Glomerular visceral epithelial cell (primary cell): ENCODE measurements around the gene NUP214.
"Not testable (repeated sequence)": the region's sequence is repeated elsewhere in the genome, so short reads cannot be mapped to it uniquely, and the experiment has no call there.

Source experiments
- DNase-seq: peaks from one replicate; pipeline ENCODE4 v3.0.0-alpha.2; 2016; ENCODE audit errors: extremely low spot score

NUP214 gene

DNA sequence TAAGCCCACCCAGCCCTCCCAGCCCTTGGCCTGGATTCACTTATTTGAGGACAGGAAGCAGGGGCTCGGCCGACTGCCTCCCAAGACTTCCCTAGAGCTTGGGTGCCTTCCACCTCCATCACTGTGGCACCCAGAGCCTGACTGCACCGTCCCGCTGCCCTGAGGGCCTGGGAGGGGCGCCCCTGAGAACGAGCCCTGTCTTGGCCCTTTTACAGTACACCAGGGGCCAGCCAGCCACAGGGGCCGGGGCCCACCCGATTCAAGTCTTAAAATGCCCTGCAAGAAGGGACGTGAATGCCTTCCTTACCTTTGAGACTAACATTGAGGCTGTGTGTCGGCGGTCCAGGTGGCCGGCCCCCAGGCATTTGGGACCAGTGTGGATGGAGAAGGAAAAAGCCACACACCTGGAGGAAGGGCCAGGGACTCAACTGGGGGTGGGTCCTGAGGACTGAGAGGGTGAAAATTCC, 134.1 kb downstream of the NUP214 start:
- DNase-seq: no peak

DNA sequence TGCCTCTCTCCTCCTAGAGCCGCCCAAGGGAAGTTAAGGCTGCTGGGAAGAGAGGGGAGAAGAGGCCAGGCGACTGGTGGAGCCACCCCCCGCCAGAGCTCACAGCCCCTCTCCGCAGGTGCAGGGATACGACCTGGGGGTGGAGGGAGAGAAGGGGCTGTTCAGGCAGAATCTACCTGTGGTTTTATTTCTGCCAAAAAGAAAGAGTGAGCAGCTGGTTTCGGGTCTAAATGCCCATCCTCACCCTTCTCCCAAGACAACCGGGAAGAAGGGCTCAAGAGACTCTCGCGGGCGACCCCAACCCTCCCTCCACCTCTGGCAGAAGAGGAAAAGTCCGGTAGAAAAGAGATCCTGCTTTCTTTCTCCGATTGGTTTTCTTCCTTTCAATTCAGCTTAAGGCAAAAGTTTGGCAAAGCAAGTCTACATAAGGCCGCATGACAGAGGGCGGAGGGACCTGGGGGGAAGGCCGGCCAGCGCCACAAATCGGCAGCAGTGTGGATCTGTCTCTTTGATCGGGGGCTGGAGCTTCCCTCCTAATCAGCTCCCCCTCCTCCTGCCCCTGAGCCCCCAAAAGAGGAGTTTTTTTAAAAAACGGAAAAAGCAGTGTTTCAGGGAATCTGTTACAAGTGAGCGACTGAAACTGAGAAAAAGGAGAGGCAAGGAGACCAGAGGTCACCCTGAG, 134.7 kb downstream of the NUP214 start:
- no peak for DNase-seq

DNA sequence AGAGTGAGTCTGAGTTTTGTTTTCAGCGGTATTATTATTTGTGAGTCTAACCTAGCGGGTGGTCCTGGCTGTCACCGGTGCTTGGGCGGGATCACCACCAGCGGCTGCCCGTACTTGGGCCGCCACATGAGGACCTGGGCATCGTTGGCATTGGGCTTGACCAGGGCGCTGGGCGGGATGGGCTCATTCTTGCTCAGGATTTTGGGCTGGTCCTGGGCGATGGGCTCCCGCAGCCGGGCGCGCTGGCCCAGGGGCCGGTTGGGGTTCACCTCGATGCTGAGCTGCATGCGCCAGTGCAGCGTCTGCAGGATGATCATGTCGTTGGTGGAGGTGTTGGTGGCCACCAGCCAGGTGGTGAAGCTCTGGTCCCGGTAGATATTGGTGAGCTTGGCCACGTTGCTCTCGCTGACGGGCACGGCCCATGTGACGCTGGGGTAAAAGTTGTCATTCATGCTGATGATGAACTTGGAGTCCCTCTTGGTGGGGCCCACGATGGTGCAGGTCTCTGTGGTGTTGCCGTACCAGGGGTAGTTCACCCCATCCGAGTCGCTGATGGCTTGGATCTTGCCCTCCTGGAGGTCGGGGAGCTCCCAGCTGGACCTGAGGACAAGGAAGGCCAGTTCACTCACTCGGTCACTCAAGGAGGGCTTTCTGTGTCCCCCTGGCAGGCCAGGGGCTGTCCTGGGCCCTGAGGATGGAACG, 135.5 kb downstream of the NUP214 start:
- DNase-seq: no peak

DNA sequence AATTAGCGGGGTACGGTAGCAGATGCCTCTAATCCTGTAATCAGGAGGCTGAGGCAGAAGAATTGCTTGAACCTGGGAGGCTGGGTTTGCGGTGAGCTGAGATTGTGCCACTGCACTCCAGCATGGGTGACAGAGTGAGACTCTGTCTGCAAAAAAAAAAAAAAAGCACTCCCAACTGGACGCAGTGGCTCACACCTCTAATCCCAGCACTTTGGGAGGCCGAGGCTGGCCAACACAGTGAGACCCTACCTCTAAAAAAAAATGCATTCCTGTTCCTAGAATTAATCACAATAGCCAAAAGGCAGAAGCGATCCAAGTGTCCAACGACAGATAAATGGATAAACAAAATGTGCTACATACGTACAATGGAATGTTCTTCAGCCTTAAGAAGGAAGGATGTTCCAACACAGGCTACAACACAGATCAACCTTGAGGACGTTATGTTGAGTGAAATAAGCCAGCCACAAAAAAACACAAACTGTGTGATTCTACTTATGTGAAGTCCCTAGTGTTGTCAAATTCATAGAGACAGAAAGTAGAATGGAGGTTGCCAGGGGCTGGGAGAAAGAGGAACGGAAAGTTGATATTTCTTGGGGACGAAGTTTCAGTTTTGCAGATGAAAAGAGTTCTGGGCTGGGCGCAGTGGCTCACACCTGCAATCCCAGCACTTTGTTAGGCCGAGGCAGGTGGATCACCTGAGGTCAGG, 137.1 kb downstream of the NUP214 start:
- DNase-seq: no peak

DNA sequence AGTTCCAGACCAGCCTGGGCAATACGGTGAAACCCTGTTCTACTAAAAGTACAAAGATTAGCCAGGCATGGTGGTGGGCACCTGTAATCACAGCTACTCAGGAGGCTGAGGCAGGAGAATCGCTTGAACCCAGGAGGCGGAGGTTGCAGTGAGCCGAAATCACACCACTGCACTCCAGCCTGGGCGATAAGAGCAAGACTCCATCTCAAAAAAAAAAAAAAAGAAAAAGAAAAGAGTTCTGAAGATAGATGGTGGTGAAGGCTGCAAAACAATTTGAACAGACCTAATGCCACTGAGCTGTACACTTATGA, 137.6 kb downstream of the NUP214 start:
- DNase-seq: not testable (repeated sequence)

DNA sequence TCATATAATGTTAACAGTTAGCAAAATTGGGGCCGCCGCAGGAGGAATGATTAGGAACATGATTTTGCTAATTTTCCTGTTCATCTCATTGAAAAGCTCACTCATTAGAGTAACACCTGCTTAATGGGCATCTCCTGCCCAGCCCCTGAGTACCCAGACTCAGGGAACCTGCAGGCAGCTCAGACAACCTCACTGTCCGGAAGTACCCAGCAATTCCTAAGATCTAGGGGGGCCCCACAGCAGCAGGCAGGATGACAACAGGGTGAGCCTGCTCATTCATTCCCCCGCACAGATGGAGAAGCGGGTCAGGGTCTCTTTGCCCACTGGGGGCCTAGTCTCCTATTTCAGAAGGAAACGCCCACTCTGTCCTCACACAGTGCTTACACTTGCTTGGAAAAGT, 138.3 kb downstream of the NUP214 start:
- DNase-seq: no peak

DNA sequence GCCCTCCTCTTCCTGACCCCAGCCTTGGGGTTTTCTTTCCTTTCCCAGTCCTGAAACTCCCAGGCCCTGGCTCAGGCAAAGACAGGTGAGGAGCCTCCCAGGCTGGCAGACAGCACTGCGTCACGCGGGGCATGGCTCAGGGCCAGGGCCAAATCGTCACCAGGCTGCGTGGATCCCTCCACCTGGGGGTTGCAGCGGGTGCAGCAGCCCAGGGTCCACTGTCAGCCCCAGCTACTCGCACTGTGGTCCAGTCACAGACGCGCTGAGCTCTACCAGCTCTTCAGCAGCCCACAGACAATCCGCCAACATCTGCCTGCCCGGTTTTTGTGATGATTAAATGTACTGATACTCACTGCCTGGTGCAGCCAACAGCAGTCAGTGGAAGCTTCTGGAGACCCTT, 138.8 kb downstream of the NUP214 start:
- no peak for DNase-seq

DNA sequence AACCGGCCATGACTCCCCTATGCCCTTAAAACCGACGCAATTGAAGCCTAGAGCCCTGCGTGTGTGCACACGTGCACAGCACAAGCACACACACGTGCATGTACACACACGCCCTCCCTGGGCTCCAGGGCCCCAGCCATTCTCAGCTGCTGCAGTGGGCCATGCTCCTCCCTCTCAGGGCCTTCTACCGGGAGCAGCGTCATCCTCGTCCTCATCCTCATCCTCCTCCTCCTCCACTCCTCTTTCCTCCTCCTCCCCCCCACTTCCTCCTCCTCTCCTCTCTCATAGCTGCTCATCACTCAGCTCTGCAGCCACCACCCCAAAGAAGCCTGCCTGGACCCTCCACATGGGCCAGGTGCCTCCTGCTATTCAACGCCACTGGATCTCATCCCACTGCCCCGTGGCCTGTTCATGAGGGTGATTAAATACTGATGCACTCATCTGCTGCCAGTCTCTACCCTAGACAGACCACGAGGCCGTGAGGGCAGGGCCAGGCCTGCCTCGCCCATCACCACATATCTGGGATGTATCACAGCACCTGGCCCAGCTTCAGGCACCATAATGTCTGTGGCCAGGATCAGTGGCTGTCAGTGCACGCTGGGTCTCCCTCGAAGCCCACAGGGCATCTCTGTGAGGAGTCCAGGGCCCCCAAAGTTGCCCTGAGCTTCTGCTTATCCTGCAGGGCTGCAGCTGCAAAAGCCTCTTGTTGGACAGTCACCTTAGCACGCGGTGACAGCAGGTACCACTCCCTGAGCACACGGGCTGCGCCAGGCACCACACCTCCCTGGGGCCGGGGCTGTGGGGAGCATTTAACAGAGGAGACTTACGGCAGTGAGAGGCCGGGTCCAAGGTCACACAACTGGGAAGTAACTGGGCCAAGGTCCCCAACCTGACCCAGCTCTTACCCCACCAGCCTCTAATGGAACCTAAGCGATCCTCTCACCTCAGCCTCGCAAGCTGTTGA, 141.2 kb downstream of the NUP214 start:
- DNase-seq: no peak

DNA sequence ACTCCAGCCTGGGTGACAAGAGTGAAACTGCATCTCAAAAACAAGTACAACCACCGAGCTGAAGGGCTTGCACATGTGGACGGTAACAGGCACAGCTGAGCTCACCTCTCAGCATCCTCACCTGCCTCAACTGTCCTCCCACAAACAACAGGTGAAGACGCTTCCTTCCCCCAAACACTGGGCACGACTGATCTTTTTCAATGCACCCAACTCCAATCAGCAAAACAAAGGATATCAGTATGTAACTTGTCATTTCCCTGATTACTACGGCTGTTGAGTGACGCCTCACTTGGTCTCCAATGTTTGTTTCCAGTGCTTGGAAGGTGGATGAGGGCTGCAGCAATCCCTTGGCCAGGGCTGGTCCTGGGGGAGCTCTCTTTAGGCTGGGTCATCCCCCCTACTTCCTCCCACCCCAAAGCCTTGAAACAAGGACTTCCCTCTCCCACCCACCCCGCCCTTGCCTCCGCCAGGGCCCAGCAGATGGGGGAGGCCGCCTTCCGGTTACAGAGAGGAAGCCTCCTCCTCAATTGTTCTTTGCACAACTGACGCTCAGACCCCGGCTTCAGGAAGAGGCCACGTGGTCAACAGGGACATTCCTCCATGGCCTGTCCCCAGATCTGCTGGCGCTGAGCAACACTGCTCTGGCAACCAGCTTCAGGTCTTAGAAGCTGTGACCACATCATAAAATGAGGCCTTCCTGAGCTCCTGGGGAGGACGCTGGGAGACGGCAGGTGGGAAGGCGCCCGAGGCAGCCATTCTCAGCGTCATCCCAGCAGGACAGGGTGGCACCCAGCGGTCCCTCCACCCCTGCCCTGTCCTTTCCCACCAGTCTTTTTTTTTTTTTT, 145.0 kb downstream of the NUP214 start:
- DNase-seq: no peak

DNA sequence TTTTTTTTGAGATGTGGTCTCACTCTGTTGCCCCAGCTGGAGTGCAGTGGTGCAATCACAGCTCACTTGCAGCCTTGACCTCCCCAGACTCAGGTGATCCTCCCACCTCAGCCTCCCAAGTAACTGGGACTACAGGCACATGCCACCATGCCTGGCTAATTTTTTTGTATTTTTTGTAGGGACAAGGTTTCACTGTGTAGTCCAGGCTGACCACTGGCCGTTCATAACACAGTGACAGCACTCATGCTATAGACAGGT, 145.6 kb downstream of the NUP214 start:
- DNase-seq: not testable (repeated sequence)

DNA sequence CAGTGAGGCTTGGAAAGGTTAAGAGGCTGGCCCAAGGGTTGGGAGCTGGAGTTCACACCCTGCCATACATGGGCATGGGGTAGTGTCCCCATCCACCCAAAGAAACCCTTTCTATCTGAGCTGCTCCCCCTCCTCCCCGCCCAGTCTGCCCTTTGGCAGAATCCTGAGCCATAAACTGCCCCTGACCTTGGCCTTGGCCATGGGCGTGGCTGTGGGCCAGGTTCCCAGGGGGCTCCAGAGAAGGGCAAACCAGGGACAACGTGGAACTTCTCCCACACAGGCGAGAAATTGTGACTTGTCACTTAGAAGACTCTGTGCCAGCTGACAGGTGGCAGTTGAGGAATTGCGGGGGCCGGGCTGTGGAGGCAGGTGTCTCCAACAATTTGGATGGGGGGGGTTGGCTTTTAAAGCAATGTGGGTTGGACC, 146.1 kb downstream of the NUP214 start:
- DNase-seq: no peak

DNA sequence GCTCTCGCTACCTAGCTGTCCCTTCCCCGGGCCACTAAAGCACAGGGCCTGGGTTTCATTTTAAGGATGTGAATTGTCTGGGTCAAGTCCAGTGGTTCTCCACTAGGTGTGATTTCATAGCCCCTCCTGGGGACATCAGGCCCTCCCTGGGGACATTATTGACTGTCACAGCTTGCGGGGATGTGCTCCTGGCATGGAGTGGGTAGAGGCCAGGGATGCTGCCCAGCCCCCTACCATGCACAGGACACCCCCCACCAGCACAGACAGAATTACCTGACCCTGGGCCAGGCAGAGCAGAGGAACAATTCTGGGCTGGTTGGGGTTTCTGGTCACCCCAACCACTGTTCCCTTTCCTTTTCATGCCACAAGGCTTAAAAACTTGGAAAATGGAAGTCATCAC, 146.8 kb downstream of the NUP214 start:
- DNase-seq: no peak

DNA sequence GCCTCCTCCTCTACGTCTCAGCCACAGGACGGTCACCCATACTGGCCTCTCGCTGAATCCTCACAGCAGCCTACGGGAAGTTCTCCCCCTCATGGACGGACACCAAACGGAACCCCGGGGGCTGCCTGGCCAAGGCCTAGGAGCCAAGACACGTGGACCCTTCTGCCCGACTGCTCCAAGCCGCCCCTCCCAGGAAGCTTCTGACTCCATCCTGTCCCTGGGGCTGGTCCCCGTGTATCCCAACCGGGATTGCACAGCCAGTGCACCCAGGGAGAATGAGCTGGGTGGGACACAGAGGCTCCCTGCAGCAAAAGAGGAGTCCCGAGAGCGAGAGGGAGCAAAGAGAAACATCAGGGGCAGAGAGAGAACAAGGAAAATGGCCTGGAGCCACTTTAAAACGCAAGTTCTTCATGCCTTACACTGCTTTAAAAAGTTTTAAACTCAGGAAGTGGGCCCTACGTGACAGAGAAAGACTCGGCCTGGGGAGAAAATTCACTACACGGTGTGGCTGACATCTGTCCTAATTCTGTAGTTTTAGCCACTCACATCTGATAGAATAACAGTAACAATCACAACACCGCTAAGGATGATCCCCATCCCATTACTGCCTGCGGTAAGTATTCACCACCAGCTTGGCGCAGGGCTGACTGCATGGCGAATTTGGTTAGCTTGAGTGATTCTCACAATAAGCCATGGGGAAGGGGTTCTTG, 147.9 kb downstream of the NUP214 start:
- no peak for DNase-seq

DNA sequence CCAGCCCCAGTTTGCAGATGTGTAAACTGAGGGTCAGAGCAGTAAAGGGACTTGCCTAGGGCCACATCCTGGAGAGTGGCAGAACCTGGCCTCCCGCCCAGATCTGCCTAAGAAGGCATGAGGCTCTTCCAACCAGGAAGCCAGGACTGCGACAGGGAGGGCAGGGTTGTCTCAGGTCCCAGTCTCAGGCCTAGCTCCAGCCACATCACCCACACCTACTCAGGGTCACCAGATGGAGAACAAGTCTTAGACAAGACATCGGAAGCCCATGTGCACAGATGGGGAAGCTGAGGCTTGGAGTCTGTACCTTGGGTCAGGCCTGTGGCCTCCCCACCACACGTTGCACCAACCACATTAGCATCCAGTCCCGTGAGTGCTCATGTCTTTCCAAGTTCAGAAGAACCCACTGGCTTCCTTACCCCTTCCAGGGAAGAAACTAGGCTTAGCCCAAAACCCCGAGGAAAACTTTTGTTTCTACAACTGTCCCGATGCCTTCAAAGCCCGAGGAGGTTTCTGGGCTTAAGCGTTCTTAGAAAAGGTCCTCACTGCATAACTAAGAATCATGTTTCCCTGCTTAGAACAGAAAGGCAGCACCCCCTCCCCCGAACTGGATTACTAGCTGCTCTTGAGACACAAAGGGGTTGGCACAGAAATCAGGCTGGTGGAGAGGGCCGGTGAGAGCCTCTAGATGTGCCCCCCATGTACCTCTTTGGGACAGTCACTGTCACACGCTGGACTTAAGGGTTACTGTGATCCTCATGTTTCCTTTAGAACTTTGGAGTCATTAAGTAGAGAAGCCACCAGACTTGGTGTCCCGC, 148.7 kb downstream of the NUP214 start:
- no peak for DNase-seq

DNA sequence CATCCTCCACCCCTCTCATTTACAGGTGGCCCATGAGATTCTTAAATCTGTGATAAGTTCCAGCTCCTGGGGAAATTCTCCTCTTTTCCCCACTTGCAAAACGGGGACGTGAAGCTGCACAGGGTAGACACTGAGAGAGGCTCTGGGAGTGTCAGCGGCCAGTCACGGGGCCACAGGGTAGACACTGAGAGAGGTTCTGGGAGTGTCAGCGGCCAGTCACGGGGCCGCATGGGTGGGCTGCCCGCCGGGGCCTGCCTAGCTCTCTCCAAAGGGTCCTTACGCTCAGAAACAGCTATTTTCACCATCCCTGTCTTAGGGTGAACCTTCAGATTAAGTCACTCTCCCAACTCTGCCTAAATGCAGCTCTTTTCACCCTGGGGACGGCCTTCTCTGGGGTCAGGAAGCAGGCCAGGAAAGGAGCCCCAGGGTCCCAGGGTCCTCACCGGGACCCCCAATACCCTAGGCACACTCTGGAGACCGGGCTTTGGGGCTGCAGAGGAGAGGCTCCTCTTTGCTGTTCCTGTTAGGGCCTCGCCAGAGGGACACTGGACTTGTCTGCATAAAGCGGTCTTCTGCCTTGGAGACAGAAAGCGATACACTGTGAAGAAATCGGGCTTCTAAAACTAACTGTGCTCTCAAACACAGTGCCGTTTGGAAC, 149.4 kb downstream of the NUP214 start:
- no peak for DNase-seq

DNA sequence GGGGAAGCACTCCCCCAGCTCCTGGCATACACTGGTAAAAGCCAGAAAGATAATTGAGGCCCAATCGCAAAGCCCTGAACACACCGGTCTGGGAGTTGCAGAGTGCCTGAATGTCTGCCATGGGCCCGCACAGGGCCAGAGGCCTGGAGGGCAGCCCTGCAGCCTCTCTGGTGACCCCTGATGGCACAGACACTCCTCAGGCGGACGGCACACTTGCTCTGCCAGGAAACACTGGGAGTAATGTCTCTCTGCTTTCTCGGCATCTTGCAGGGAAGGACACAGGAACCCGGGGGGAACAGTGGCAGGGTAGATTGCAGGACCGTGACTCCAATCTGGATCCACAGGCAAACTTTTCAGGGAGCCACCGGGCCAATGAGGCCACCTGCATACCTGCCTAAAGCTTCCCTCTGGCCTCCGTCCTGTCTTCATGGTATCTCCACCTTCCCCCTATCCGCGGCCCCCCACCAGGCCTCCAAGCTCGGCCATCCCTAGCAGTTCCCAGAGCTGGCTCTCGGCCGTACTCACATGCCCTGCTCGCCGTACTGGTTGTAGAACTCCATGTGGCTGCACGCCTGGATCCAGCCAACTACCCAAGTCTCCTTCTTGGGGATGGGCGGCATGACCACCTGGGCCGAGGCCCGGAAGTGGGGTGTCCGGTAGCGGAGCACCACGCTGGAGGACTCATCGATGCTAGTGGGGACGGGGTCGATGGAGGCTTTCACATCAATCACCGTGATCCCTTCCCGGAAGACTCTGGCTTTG, 150.1 kb downstream of the NUP214 start:
- no peak for DNase-seq

DNA sequence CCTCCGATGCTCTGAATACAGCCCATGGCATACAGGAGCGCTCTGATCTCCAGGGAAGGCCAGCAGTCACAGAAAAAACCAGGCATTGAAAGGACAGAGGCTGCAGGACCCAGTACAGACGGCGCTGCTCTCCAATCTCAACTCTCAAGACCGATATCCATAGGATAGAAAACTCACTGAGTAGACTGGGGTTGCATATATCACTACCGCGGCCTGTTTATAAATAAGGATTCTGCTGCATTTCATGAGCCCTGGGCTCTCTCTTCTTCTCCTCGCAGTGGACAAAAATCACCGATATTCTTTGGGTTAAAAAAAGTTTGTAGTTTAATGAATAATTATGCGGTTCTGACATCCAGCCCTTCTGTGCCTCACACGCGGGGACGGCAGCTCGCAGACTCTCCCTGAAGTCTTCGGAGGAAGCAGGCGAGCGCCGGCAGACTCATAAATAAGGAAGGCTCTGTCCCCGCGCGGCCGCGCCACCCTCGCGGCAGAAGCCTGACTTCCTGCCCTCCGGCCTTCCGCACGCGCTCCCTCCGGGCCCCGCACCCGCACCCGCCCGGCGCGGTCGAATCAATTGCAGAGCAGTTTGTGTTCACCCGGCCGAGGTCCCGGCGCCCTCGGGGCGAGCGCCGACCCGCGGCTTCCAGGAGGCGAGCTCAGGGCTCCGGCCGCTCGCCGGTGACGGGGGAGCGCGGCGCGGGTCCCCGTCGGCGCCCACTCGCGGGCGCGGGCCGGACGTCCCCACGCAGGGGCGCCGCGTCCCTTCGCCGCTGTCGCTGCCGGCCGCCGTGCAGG, 150.9 kb downstream of the NUP214 start, which contains the start of gene FAM78A:
Gene FAM78A, minus strand, starts transcription at position 417 of the 795 bp plus-strand sequence. Its CDS starts 331 bp downstream, at position 86.
- DNase-seq: no peak
